NCI-H1092 treated with DMSO at 0.1 percent for 48 hours (cell line): ENCODE results near the gene PRKACA.

Source experiments
- DNase-seq: peaks from one replicate; lab custom pipeline; 2025; lab: John Stamatoyannopoulos, UW

PRKACA gene

GRCh38 chr19:14117668-14118164, at the start of gene PRKACA:
PRKACA (minus strand) TSS chr19:14117762; CDS start chr19:14117547, 215 bp downstream.
- peak; percentile 98 for DNase-seq

GRCh38 chr19:14166999-14167575, 49.5 kb upstream of the PRKACA start:
- no peak for DNase-seq

DNA sequence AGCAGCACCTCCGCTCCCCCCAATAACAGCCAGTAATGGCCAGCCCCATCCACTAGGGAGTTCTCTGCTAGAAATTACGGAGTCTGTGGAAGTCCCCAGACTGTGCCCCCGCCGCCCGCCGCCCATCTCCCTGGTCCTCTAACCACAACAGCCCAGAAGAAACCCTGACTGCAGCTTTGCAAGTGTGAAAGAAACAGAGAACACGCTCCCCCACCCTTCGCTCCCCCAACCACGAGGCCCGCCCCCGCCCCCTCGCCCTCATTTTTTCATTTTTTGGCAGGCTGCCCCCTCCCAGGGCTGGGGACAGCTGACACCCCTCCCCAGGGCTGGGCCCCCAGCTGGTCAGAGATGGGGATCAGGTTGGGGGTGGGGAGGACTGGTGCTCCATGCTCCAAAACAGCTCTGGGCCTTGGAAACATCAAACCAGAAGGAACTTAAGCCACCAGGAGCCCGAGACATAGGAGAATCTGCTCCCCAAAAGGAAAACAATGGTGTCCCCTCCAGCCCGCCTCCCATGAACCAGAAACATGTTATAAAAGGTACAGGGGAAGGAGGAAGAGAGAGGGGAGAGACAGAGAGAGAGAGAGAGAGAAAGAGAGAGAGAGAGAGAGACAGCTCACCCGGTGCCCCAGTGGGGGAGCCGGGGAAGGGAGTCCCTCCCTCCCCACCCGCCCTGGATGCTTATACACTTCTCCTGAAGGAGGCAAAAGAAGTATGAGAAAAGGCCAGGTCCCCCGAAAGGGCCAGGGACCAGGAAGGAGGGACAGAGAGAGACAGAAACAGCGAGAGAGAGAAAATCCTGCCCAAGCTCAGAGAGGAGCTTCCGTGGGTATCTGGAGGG, 48.6 kb upstream of the PRKACA start:
- no peak for DNase-seq

DNA sequence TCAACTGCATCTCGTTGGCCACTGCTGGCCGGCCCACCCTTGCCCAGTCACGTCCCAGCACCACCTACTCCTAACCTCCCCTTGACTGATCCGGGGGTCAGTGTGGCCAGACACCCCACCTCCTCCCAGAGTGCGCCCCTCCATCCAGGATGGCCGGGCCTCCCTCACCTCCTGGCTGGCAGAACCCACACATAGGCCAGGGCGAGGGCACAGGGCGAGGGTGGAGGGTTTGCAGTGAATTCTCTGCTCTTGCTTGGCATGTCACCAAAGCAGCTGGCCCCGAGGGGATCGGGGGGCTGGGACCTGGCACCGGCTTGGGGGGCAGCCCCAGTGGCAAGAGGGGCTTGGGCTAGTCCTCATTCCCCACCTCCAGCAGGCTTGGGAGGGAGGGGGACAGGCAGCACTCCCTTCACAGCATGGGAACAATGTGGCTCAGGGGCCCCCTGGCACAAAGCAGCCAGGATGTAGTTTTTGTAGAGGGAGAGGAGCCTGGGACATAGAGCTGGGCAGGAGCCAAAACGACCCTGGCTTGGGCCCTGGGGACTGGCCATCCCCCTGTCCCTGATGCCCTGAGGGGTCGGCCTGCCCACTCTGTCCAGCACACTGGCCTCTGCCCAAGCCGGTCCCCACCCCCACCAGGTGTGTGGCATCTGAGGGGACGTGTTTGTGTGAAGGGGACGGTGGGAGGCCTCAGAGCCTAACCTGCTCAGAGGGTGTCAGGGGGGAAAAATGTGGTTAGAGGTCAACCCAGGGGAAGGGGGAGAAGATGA, 47.3 kb upstream of the PRKACA start:
- no peak for DNase-seq

- DNase-seq = no peak
Measured at GRCh38 chr19:14164082-14164481, 46.5 kb upstream of the PRKACA start.

DNA sequence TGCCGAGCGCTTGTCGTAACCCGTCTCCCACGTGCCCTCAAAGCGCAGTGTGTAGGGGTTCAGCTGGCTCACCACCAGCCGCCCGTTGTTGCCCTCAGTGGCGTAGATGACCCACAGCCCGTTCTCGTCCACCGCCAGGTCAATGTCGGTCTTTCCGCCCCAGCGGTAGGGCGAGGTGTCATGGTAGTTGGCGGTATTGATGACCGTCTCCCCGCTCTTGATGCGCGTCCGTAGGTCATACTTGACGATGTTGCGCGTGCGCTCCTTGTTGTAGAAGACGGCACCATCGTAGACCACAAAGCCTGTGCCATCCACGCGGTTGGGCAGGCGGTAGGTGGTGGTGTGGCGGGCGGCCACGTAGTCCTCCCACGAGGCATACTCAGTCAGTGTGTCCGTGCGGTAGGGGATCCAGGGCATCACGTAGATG, 45.3 kb upstream of the PRKACA start:
- DNase-seq = no peak

- no peak for DNase-seq
Measured at GRCh38 chr19:14161305-14161704, 43.7 kb upstream of the PRKACA start.

DNA sequence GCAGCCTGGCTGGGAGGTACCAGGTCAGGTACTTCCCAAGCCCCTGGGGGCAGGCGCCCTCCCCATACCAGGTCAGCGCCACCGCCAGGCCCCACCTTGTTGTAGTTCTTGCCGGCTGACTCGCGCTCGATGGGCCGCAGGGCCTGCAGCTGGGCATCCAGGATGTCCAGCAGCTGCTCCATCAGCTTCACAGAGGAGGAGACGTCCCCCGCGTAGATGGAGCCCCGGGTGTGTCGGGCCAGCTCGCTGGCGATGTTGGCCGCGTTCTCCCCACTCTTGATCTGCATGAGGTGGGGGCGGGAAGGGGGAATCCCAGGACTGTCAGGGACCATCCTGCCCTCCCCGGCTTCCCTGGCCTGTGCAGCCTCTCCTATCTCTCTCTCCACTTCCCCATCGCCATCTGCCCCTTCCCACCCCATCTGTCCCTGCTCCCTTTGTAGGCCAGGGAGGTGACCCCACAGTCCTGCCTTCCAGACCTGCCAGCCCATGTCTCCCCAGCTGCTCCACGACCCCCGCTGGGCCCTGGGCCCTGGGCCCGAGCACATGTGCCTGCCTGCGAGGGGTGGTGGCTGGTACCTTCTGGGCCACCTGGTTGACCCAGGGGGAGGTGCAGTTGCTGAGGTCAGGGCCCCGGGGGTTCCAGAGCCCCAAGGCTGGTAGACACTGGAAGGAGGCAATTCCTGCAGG, 42.6 kb upstream of the PRKACA start:
- no peak for DNase-seq

DNA sequence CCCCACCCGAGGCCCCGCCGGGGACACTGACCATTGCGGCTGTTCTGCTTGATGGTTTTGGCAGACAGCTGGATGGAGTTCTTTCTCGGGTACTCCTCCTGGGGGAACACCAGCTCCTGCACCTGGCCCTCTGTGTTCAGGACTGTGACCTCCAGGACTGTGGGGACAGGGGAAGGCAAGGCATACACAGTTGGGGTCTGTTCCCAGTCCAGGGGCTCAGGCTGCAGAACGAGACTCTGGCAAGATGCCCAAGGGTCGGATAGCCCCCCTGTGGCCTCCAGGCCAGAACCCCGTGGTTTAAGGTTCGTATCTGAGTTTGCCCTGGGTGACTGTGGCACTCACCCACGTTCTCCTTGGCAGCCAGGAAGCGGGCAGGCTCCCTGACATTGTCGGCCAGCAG, 41.5 kb upstream of the PRKACA start:
- DNase-seq = no peak

DNA sequence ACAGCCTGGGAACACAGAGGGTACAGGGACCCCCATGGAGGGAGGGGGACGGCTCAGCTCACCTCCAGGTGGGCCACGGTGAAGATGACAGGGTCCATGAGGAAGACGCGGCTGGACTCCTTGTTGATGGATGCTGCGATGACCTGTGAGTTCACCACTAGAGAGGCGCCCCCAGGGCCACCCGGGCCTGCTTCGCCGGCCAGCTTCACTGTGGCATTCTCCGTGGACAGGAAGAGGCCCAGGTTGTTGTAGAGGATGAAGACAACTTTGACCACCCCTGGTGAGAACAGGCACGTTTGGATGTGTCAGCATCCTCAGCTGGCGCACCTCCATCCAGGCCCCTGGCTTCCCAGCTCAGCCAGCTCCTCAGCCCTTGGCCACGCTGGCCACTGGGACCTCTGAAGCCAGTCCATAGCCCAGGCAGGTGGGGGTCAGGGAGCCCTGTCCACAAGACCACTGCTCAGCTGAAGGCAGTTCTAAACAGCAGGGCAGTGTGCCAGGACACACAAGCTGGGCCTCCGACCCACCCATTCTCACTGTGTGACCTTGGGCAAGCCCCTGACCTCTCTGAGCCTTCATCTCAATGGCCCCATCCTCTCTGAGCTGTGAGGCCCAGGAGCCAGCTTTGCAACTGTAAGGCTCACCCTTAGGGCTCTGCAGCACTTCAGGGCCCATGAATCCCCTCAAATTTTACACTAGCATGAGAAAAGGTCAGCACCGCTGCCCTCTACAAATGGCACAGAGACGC, 40.9 kb upstream of the PRKACA start:
- DNase-seq = no peak

- no peak for DNase-seq
Measured at GRCh38 chr19:14156971-14157717, 39.6 kb upstream of the PRKACA start.

GRCh38 chr19:14156122-14156521, 38.6 kb upstream of the PRKACA start:
- no peak for DNase-seq

- DNase-seq = no peak
Measured at GRCh38 chr19:14155371-14155770, 37.8 kb upstream of the PRKACA start.

GRCh38 chr19:14152713-14153112, 35.2 kb upstream of the PRKACA start:
- no peak for DNase-seq

GRCh38 chr19:14150770-14151661, 33.5 kb upstream of the PRKACA start:
- DNase-seq = no peak

DNA sequence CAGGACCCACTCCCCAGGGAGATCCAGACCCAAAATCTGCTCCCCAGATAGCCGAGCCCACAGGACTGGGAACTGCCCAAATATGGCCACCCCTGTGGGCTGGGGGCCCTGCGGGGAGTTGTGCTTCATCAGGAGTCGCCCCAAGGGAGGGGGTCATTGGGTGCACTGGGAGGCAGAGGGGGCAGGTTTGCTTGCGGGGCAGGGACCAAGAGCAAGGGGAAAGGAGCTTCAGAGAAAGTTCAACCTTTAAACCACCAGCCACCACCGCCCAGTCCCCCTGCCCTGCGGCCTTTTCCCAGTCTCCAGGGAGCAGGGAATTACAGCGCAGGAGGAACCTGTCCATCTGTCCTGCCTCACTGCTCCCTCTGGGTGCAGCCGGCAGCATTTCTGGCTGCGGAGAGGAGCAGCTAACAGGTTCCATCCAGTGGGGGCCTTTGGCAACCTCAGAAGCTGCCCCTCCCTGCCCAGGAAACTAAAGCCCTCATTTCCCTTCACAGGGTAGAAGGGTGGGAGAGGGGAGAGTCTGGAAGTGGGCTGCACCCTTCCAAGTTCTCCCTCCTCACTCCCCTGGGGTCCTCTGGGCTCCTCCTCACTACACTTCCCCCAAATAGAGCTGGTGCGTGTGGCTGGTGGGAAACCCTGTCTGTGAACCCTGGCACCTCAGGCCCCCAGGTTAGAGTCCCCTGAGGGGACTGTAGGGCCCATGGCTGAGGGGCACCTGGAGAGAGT, 32.6 kb upstream of the PRKACA start:
- DNase-seq = no peak

- no peak for DNase-seq
Measured at GRCh38 chr19:14149509-14149994, 32.0 kb upstream of the PRKACA start.

DNA sequence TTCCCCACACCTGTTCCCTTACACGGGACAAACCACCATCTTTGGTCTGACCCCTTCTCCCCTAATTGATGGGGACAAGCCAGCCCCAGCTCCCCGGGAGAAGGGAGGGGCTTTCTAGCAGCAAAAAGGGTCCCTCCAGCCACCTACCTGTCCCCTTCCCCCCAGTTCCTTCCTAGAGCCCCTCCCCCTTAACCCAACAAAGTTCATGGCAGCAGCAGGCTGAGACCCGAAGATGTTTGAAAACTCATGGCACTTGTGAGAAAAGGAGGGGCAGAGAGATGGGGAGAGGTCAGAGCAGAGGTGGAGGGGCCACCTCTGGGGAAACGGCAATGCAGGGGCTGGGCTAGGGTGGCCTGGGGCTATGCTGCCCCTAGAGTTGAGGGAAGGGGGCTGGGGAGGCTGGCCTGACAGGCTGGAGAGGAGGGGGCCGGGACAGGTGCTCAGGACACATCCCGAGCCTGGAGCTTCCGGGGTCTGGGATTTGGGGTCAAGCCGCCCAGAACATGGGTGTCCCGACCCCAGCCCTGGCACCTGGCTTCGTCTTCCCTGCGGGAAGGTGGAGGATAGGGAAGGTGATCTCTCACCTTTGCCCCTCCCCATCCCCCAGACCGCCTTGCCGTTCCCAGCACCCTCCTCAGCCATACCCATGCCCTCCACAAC, 31.3 kb upstream of the PRKACA start:
- no peak for DNase-seq
